ENCODE data around the gene MAMSTR.
"Not testable (repeated sequence)": the region's sequence is repeated elsewhere in the genome, so short reads cannot be mapped to it uniquely, and the experiment has no call there.

Gene MAMSTR

GRCh38 chr19:48718711-48719231, 754 bp downstream of the MAMSTR start:
- no peak for DNase-seq

- not testable (repeated sequence) for DNase-seq
Observed at GRCh38 chr19:48718106-48718505, 1.4 kb downstream of the MAMSTR start.

- no peak for DNase-seq
Observed at GRCh38 chr19:48716562-48717291, 2.8 kb downstream of the MAMSTR start.

- DNase-seq, result no peak
Observed at GRCh38 chr19:48715681-48716171, 3.8 kb downstream of the MAMSTR start.

GRCh38 chr19:48714759-48715675, 4.5 kb downstream of the MAMSTR start:
- DNase-seq, result no peak

GRCh38 chr19:48713864-48714755, 5.4 kb downstream of the MAMSTR start:
- peak; percentile 99 for DNase-seq

GRCh38 chr19:48713041-48713863, 6.3 kb downstream of the MAMSTR start:
- no peak for DNase-seq

- no peak for DNase-seq
Observed at GRCh38 chr19:48711106-48711662, 8.3 kb downstream of the MAMSTR start.

- no peak for DNase-seq
Observed at GRCh38 chr19:48708471-48708870, 11.1 kb downstream of the MAMSTR start.

- no peak for DNase-seq
Observed at GRCh38 chr19:48705431-48705830, 14.1 kb downstream of the MAMSTR start.

- no peak for DNase-seq
Observed at GRCh38 chr19:48703316-48703715, 16.2 kb downstream of the MAMSTR start.

GRCh38 chr19:48702701-48703100, 16.8 kb downstream of the MAMSTR start:
- DNase-seq, result no peak

- no peak for DNase-seq
Observed at GRCh38 chr19:48698046-48698445, 21.5 kb downstream of the MAMSTR start.

- no peak for DNase-seq
Observed at GRCh38 chr19:48696353-48697010, 23.0 kb downstream of the MAMSTR start.

- DNase-seq, result no peak
Observed at GRCh38 chr19:48695743-48696352, 23.7 kb downstream of the MAMSTR start, which contains the start of gene FUT2. Gene FUT2 (plus strand): TSS chr19:48695971. CDS start chr19:48702957, 6,986 bp downstream.

GRCh38 chr19:48693629-48694028, 25.9 kb downstream of the MAMSTR start:
- not testable (repeated sequence) for DNase-seq

- no peak for DNase-seq
Observed at GRCh38 chr19:48689449-48689848, 30.1 kb downstream of the MAMSTR start.

- no peak for DNase-seq
Observed at GRCh38 chr19:48687776-48688175, 31.7 kb downstream of the MAMSTR start.

GRCh38 chr19:48686637-48687036, 32.9 kb downstream of the MAMSTR start:
- not testable (repeated sequence) for DNase-seq

- no peak for DNase-seq
Observed at GRCh38 chr19:48686088-48686487, 33.4 kb downstream of the MAMSTR start.

All from CD4-positive, alpha-beta T cell treated with Interleukin-10 for 1 hour (primary cell).